Keratinocyte (primary cell): Measurements from ENCODE around the gene KCNIP2.

Experiments
- CTCF ChIP-seq, 3 experiments: IDR thresholded peaks in 1 of 3; conservative IDR thresholded peaks in 1 of 3; optimal IDR thresholded peaks in 1 of 3; 2 replicates in 2 of 3; 3 replicates in 1 of 3; pipeline versions ENCODE3 to v1.5.1; 2011; ENCODE audit warnings: low read length in 3 of 3, mild to moderate bottlenecking in 3 of 3, moderate library complexity in 2 of 3, control low read depth in 1 of 3, inconsistent platforms in 1 of 3; ENCODE audit not compliant: insufficient read depth in 2 of 3; ENCODE audit errors: extremely low read depth in 1 of 3
- EZH2 ChIP-seq: IDR thresholded peaks from one replicate; pipeline ENCODE4 v1.6.1; 2012; ENCODE audit warnings: inconsistent platforms, mild to moderate bottlenecking, low read length, moderate library complexity

- TF ChIP-seq CTCF (optimal IDR thresholded peaks at IDR 0.05 in 1 of 3, IDR thresholded peaks at IDR 0.05 in 1 of 3, conservative IDR thresholded peaks at IDR 0.05 in 1 of 3; ENCODE audit: extremely low read depth in 1 of 3, insufficient read depth in 2 of 3, low read length in 3 of 3), result no peak
- no peak for TF ChIP-seq EZH2
Measured at GRCh38 chr10:101784558-101784957, 59.0 kb downstream of the KCNIP2 start.
